Activated B cell treated with CpG ODN at 0.5 μM for 24 hours (primary cell): ENCODE data around the gene TAOK2. TPM values are rescaled to one million over a fixed set of nuclear protein-coding genes. Genes with fewer than 3 reads are reported as not detected.

Experiments
- ATAC-seq: fragments of 200-7000 bp; cut with Tn5 transposase; one replicate; pipeline ENCODE4 v1.10.0; 2021; ENCODE audit warnings: low read depth, mild to moderate bottlenecking, moderate library complexity
- CTCF ChIA-PET: fragments of 350-600 bp; sonication (Branson Sonifier 250); formaldehyde crosslinking; loops from one replicate; lab custom pipeline; 2021; ENCODE audit warnings: antibody characterized with exemption; lab: Charles Lee
- POLR2A ChIA-PET: fragments of 350-600 bp; sonication (Branson Sonifier 250); formaldehyde crosslinking; loops from one replicate; lab custom pipeline; 2021; ENCODE audit warnings: antibody characterized with exemption; lab: Charles Lee
- DNase-seq: peaks from one replicate; pipeline ENCODE4 v3.0.0; 2022
- H3K27ac Mint-ChIP-seq: one replicate; pipeline ENCODE4 v1.8.0; 2020; ENCODE audit warnings: mixed read lengths
- H3K27me3 Mint-ChIP-seq: one replicate; pipeline ENCODE4 v1.8.0; 2021; ENCODE audit warnings: mixed read lengths
- H3K36me3 Mint-ChIP-seq: one replicate; pipeline ENCODE4 v1.8.0; 2021; ENCODE audit warnings: low read depth, mixed read lengths
- H3K4me1 Mint-ChIP-seq: one replicate; pipeline ENCODE4 v1.8.0; 2021; ENCODE audit warnings: mixed read lengths
- H3K4me3 Mint-ChIP-seq: one replicate; pipeline ENCODE4 v1.8.0; 2020; ENCODE audit warnings: mild to moderate bottlenecking, mixed read lengths
- H3K9me3 Mint-ChIP-seq: one replicate; pipeline ENCODE4 v1.8.0; 2020; ENCODE audit warnings: mixed read lengths
- intact Hi-C: fragments of 100-400 bp; cut with micrococcal nuclease; formaldehyde crosslinking; loops from one replicate; pipeline ENCODE4 v1.15.1; 2024
- total RNA-seq: library from RNA; stranded (reverse); gene quantifications from 2 replicates; pipeline ENCODE4 v1.2.3, GENCODE V29; 2022
- TF ChIP-seq, protein P1 (sequence below): fragments of 200-600 bp; IDR thresholded peaks from one replicate; pipeline ENCODE4 v1.8.0; 2022; ENCODE audit warnings: antibody characterized with exemption, mild to moderate bottlenecking

The TAOK2 gene
- total RNA-seq, 1 donor from 2014 or later, result 36.1 TPM

DNA sequence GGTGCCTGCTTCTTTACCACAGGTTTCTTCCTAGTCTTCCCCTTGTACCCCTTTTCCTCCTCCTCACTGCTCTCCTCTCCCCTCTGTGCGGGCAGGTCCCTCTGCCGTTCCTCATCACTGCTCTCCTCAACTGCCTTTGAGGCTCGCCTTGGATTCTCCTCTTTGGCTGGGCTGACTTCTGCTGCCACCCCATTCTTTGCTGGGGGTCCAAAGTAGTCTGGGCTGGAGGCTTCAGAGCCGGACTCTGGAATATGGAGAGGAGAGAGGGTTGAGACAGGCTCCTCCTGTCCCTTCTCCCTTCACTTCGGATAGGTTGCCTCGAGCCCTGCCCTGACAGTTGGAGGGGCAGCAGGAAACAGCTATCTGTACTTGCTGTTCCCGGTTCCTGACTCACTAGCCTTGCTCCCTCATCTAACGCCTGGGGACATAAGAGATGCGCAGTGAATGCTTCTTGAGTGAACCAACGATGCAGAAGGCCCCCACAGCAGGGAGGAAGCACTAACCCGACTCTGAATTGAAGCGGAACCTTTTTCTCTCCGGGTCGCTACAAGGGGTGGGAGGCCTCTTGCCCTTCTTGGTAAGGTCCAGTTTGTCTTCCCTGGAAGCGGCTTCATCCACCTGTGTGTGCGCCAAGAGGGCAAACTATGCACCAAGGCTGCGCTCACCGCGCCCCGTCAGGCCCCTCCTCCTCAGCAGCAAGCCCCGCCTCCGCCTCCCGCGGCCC, 21.1 kb downstream of the TAOK2 start:
- H3K27ac Mint-ChIP-seq, result peak overlapping the region; percentile 97
- CTCF ChIA-PET, result no interaction called here
- POLR2A ChIA-PET, result interaction anchor here (0.5 to 2.2 kb wide), 10 partner anchors 22 to 1846 kb away, joined by 3 to 11 read pairs (median 4); partner anchors contain the start of genes ASPHD1, CDIPT, KCTD13 and TAOK2
- DNase-seq (no peak), ATAC-seq (peak; percentile 51)
- no peaks in the 10 kb centered on the region for H3K9me3 Mint-ChIP-seq
- TF ChIP-seq, protein P1, sequence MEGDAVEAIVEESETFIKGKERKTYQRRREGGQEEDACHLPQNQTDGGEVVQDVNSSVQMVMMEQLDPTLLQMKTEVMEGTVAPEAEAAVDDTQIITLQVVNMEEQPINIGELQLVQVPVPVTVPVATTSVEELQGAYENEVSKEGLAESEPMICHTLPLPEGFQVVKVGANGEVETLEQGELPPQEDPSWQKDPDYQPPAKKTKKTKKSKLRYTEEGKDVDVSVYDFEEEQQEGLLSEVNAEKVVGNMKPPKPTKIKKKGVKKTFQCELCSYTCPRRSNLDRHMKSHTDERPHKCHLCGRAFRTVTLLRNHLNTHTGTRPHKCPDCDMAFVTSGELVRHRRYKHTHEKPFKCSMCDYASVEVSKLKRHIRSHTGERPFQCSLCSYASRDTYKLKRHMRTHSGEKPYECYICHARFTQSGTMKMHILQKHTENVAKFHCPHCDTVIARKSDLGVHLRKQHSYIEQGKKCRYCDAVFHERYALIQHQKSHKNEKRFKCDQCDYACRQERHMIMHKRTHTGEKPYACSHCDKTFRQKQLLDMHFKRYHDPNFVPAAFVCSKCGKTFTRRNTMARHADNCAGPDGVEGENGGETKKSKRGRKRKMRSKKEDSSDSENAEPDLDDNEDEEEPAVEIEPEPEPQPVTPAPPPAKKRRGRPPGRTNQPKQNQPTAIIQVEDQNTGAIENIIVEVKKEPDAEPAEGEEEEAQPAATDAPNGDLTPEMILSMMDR, result no peak
- peaks cover 29% of the 10 kb centered on the region for H3K4me1 Mint-ChIP-seq
- peaks cover 63% of the 10 kb centered on the region for H3K36me3 Mint-ChIP-seq
- peak overlapping the region; percentile 98 for H3K4me3 Mint-ChIP-seq
- H3K27me3 Mint-ChIP-seq, result no peaks in the 10 kb centered on the region
- intact Hi-C loops, result loop anchor here (1.0 to 5.0 kb wide), 3 partner anchors 21 to 1172 kb away; partner anchors contain the start of genes ATXN2L, TAOK2 and TBX6

DNA sequence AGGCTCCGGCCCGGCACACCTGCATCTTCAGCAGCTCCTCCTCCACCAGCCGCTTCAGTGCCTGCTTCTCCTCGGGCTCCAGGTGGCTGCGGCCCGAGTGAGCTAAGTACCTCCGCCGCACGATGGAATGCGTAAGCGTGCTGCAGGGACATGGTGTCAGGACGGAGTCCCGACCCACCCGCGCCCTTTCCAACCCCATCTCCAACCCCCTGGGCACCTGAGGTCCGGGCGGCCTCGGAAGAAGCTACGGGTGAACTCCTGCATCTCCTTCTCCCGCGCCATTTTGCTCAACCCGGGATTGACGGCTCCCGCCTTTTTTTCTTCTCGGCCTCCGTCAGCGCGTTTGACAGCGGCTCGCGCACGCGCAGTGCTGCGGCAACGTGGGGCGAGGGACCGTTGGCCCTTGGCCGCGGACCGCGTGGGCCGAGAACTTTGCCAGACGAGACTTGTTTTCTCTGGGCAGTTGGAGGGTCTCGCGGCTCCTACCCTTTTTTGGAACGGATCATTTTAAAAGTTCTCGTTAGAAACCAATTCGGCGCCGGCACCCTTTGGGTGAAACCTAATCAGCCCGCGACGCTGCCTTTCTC, 21.7 kb downstream of the TAOK2 start, which contains the start of gene HIRIP3:
Gene HIRIP3 (minus strand): TSS at position 294 of the 587 bp plus-strand sequence. CDS start 12 bp downstream, at position 282.
- Mint-ChIP-seq H3K9me3 (no peaks in the 10 kb centered on the region), H3K27ac (peak within 1 kb of the TSS; percentile 97), H3K36me3 (peaks cover 60% of the 10 kb centered on the region), H3K4me1 (peaks cover 29% of the 10 kb centered on the region), H3K4me3 (peak within 1 kb of the TSS; percentile 98), H3K27me3 (no peaks in the 10 kb centered on the region)
- ATAC-seq (peak; percentile 51), DNase-seq (peak; percentile 80)
- CTCF ChIA-PET, result interaction anchor here (1.4 kb wide), 1 partner anchor 131 kb away, joined by 4 read pairs; no protein-coding TSS in a partner anchor
- intact Hi-C loops, result loop anchor here (1.0 to 5.0 kb wide), 3 partner anchors 22 to 1173 kb away; partner anchors contain the start of genes ATXN2L, TAOK2 and TBX6
- POLR2A ChIA-PET, result interaction anchor here (0.5 to 2.2 kb wide), 11 partner anchors 9 to 1846 kb away, joined by 3 to 11 read pairs (median 5); partner anchors contain the start of genes ALDOA, ASPHD1, CDIPT and KCTD13
- TF ChIP-seq, protein P1, result no peak

DNA sequence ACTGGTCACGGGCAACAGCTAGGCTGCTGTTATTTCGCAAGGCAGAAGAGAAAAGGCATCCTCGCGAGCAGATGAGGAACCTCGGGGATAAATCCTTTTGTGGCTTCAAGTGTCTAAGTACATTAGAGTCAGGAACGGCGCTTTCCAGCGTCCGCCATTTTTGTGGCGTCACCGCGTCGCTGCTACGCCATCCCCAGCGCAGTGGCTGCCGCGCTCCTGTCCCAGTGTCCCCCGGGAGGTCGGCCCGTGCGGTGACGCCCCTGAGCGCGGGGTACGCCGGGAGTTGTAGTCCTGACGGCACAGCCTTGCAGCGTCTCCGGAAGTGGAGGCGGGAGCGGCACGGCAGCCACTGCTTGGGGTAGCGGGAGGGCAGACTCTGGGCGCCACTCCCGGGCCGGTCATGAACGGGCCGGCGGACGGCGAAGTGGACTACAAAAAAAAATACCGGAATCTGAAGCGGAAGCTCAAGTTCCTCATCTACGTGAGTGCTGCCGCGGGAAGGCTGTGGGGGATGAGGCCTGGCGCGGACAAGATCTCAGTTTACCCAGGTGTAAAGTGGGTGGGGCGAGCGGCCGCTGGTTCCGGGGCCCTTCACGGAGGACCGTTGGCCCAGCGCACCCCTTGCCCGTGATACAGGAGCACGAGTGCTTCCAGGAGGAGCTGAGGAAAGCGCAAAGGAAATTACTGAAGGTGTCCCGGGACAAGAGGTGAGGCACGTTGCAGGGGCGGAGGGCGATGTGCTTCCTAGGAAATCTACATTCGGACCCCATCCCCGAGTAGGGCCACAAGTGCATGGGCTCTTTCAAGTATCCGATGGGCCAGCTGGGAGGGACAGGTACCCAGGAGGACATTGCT, 22.5 kb downstream of the TAOK2 start, which contains the start of gene INO80E:
Gene INO80E (plus strand): TSS at position 331 of the 855 bp plus-strand sequence. CDS start 70 bp downstream, at position 401.
- no peaks in the 10 kb centered on the region for H3K9me3 Mint-ChIP-seq
- ChIA-PET CTCF (interaction anchor here (1.4 kb wide), 1 partner anchor 132 kb away, joined by 4 read pairs; no protein-coding TSS in a partner anchor), POLR2A (interaction anchor here (0.5 to 2.2 kb wide), 12 partner anchors 9 to 614 kb away, joined by 3 to 11 read pairs (median 4); partner anchors contain the start of genes ALDOA, ASPHD1, CDIPT and KCTD13)
- intact Hi-C loops, result loop anchor here (1.0 to 5.0 kb wide), 9 partner anchors 23 to 1174 kb away; partner anchors contain the start of genes ALDOA, ATXN2L, CDIPT and FBXL19
- no peaks in the 10 kb centered on the region for H3K27me3 Mint-ChIP-seq
- H3K4me1 Mint-ChIP-seq, result peaks cover 29% of the 10 kb centered on the region
- TF ChIP-seq, protein P1, result no peak
- peak within 1 kb of the TSS; percentile 97 for H3K27ac Mint-ChIP-seq
- H3K4me3 Mint-ChIP-seq, result peak within 1 kb of the TSS; percentile 98
- DNase-seq, result peak; percentile 100
- peaks cover 59% of the 10 kb centered on the region for H3K36me3 Mint-ChIP-seq
- ATAC-seq, result peak; percentile 96

DNA sequence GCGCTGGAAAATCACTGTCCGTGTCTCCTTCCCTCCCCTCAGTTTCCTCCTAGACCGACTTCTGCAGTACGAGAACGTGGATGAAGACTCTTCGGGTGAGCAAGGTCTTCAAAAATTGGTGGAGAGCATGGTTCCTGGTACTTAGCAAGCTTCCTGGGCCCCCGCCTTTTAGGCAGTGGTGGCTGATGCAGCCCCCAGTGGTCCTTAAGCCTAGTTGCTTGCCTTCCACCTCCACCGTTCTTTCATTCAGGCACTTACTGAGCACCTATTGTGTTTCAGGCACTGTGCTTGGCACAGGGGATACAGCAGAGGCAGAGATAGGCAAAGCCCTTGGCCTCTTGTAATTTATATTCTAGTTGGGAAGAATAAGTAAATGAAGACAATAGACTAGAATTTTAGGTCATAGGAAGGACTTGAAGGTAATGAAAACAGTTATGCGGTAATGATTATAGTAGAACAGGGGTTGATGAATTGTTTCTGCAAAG, 23.1 kb downstream of the TAOK2 start:
- Mint-ChIP-seq H3K27ac (peak overlapping the region; percentile 97), H3K36me3 (peaks cover 61% of the 10 kb centered on the region), H3K9me3 (no peaks in the 10 kb centered on the region), H3K27me3 (no peaks in the 10 kb centered on the region), H3K4me1 (peaks cover 29% of the 10 kb centered on the region), H3K4me3 (peak overlapping the region; percentile 98)
- intact Hi-C loops, result loop anchor here (1.0 to 5.0 kb wide), 8 partner anchors 35 to 1175 kb away; partner anchors contain the start of genes ALDOA, ATXN2L, CDIPT and FBXL19
- CTCF ChIA-PET, result interaction anchor here (1.4 kb wide), 1 partner anchor 132 kb away, joined by 4 read pairs; no protein-coding TSS in a partner anchor
- TF ChIP-seq, protein P1, result no peak
- DNase-seq (no peak), ATAC-seq (no peak)
- POLR2A ChIA-PET, result interaction anchor here (0.5 to 2.2 kb wide), 7 partner anchors 8 to 614 kb away, joined by 3 to 11 read pairs (median 5); partner anchors contain the start of genes ALDOA, KCTD13, TAOK2 and ZNF689
